Left ventricle myocardium inferior (tissue), 1 donor: ENCODE results near the gene EXOSC1. TPM values are rescaled to one million over a fixed set of nuclear protein-coding genes. Genes with fewer than 3 reads are reported as not detected.
A peak's percentile ranks its signal among the peaks of the same experiment; 100 is the strongest.

Experiments
- DNase-seq: peaks from one replicate; pipeline ENCODE4 v3.0.0-alpha.2; 2020
- H3K27ac ChIP-seq: fragments of 200-600 bp; replicated peaks from 2 replicates; pipeline ENCODE4 v1.8.0; 2021
- H3K27me3 ChIP-seq: fragments of 200-600 bp; 2 replicates; pipeline ENCODE4 v1.8.0; 2021; ENCODE audit warnings: low read depth
- H3K36me3 ChIP-seq: fragments of 200-600 bp; 2 replicates; pipeline ENCODE4 v1.8.0; 2021
- H3K4me1 ChIP-seq: fragments of 200-600 bp; 2 replicates; pipeline ENCODE4 v1.8.0; 2021
- H3K4me3 ChIP-seq: fragments of 200-600 bp; 2 replicates; pipeline ENCODE4 v1.8.0; 2021; ENCODE audit warnings: mild to moderate bottlenecking, moderate library complexity
- H3K9me3 ChIP-seq: fragments of 200-600 bp; replicated peaks from 2 replicates; pipeline ENCODE4 v1.8.0; 2021
- CTCF ChIP-seq: fragments of 200-600 bp; IDR thresholded peaks from 2 replicates; pipeline ENCODE4 v1.8.0; 2021; ENCODE audit warnings: antibody characterized with exemption, mild to moderate bottlenecking, borderline replicate concordance
- intact Hi-C: fragments of 100-400 bp; cut with micrococcal nuclease; formaldehyde crosslinking; loops from one replicate; pipeline ENCODE4 v1.11.0; 2022
- total RNA-seq: library from RNA; stranded (reverse); fragmentation: NEBNext Ultra II Directional; extraction: Animal tissue kit (Norgen Biotek cat#: 25700); gene quantifications from one replicate; pipeline ENCODE4 v1.2.1, GENCODE V29; 2021
- donor health status: DM: no; HTN: yes; CAD: no; lungs with severe emphysema.

EXOSC1 gene
- total RNA-seq, 1 donor from 2014 or later, result 14.9 TPM

- intact Hi-C loops, result no loop called here
- TF ChIP-seq CTCF, result no peak
- H3K4me3 ChIP-seq, result no peak overlapping the region
- H3K9me3 ChIP-seq, result no peaks in the 10 kb centered on the region
- peaks cover 34% of the 10 kb centered on the region for H3K36me3 ChIP-seq
- DNase-seq, result no peak
- H3K27me3 ChIP-seq, result no peaks in the 10 kb centered on the region
- H3K4me1 ChIP-seq, result peaks cover 92% of the 10 kb centered on the region
- H3K27ac ChIP-seq, result peak overlapping the region; percentile 81
Measured at GRCh38 chr10:97450828-97451227, 5.0 kb upstream of the EXOSC1 start.

- intact Hi-C loops, result no loop called here
Measured at GRCh38 chr10:97445357-97445721, 467 bp downstream of the EXOSC1 start.

GRCh38 chr10:97444212-97444611 is 1.6 kb downstream of the EXOSC1 start:
- TF ChIP-seq CTCF, result no peak
- no peak for DNase-seq
- Histone ChIP-seq H3K27me3 (no peaks in the 10 kb centered on the region), H3K36me3 (peaks cover 32% of the 10 kb centered on the region), H3K4me1 (peaks cover 49% of the 10 kb centered on the region), H3K4me3 (no peak overlapping the region), H3K27ac (no peak overlapping the region), H3K9me3 (no peaks in the 10 kb centered on the region)
- intact Hi-C loops, result no loop called here

More at GRCh38 chr10:97445357-97445721, 467 bp downstream of the EXOSC1 start:
- peak overlapping the region; percentile 84 for H3K4me3 ChIP-seq
- peaks cover 20% of the 10 kb centered on the region for H3K36me3 ChIP-seq
- no peak for DNase-seq
- no peaks in the 10 kb centered on the region for H3K27me3 ChIP-seq
- H3K9me3 ChIP-seq, result no peaks in the 10 kb centered on the region
- no peak for TF ChIP-seq CTCF
- peaks cover 57% of the 10 kb centered on the region for H3K4me1 ChIP-seq
- peak overlapping the region; percentile 83 for H3K27ac ChIP-seq

- H3K4me3 ChIP-seq, result no peak overlapping the region
- intact Hi-C loops, result no loop called here
- peaks cover 51% of the 10 kb centered on the region for H3K36me3 ChIP-seq
- no peak for TF ChIP-seq CTCF
- no peak overlapping the region for H3K27ac ChIP-seq
- no peaks in the 10 kb centered on the region for H3K27me3 ChIP-seq
- no peaks in the 10 kb centered on the region for H3K9me3 ChIP-seq
- H3K4me1 ChIP-seq, result peaks cover 30% of the 10 kb centered on the region
- no peak for DNase-seq
Measured at GRCh38 chr10:97442277-97442676, 3.5 kb downstream of the EXOSC1 start.

GRCh38 chr10:97435211-97435610 is 10.6 kb downstream of the EXOSC1 start:
- intact Hi-C loops, result no loop called here
- no peak for TF ChIP-seq CTCF
- Histone ChIP-seq H3K9me3 (no peaks in the 10 kb centered on the region), H3K36me3 (peaks cover 89% of the 10 kb centered on the region), H3K4me1 (no peaks in the 10 kb centered on the region), H3K27ac (no peak overlapping the region), H3K27me3 (no peaks in the 10 kb centered on the region), H3K4me3 (no peak overlapping the region)
- DNase-seq, result no peak

- no peak for DNase-seq
- no peaks in the 10 kb centered on the region for H3K27me3 ChIP-seq
- no peaks in the 10 kb centered on the region for H3K9me3 ChIP-seq
- no peak overlapping the region for H3K4me3 ChIP-seq
- no peak overlapping the region for H3K27ac ChIP-seq
- peaks cover 1% of the 10 kb centered on the region for H3K4me1 ChIP-seq
- intact Hi-C loops, result no loop called here
- TF ChIP-seq CTCF, result no peak
- H3K36me3 ChIP-seq, result peaks cover 89% of the 10 kb centered on the region
Measured at GRCh38 chr10:97434557-97434956, 11.2 kb downstream of the EXOSC1 start.
